ENCODE measurements around the gene NBEA. TPM values are rescaled to one million over a fixed set of nuclear protein-coding genes. Genes with fewer than 3 reads are reported as not detected.

NBEA gene
- total and polyA plus RNA-seq, 2 experiments from 2014 or later, result 2.6 to 12.3 TPM

GRCh38 chr13:35484384-35484783 lies 542.3 kb downstream of the NBEA start:
- Histone ChIP-seq H3K4me1 (ENCODE audit: insufficient read depth) (peaks cover 7% of the 10 kb centered on the region), H3K4me3 (no peak overlapping the region), H3K36me3 (replicated peaks; ENCODE audit: insufficient read depth, low read depth) (no peaks in the 10 kb centered on the region), H3K9me3 (ENCODE audit: low read depth) (no peaks in the 10 kb centered on the region), H3K9me2 (replicated peaks; ENCODE audit: insufficient read depth) (no peaks in the 10 kb centered on the region), H3K27me3 (peaks cover 15% of the 10 kb centered on the region), H4K20me1 (ENCODE audit: insufficient read depth, poor library complexity, severe bottlenecking) (no peaks in the 10 kb centered on the region), H3K79me2 (peaks cover 37% of the 10 kb centered on the region), H3K27ac (no peak overlapping the region), H3K4me2 (peak overlapping the region; percentile 39), H2AFZ (no peak overlapping the region)
- WGBS (ENCODE audit: low lambda C conversion rate, missing lambda C conversion rate), result 71% methylated on average over 2 of the region's 2 CpGs
- no peak for TF ChIP-seq EZH2 (IDR thresholded peaks at IDR 0.05; ENCODE audit: borderline replicate concordance)
- no peak for TF ChIP-seq CTCF (IDR thresholded peaks at IDR 0.05; ENCODE audit: poor library complexity)
- TF ChIP-seq EZH2phosphoT487 (IDR thresholded peaks at IDR 0.05; ENCODE audit: low read depth, severe bottlenecking, unreplicated experiment), result no peak
- no peak for DNase-seq (ENCODE audit: low spot score)

GRCh38 chr13:35485424-35485823 lies 543.4 kb downstream of the NBEA start:
- no peaks in the 10 kb centered on the region for H4K20me1 ChIP-seq (ENCODE audit: insufficient read depth, poor library complexity, severe bottlenecking)
- no peak overlapping the region for H2AFZ ChIP-seq
- H3K27ac ChIP-seq, result no peak overlapping the region
- no peak for TF ChIP-seq EZH2phosphoT487 (IDR thresholded peaks at IDR 0.05; ENCODE audit: low read depth, severe bottlenecking, unreplicated experiment)
- TF ChIP-seq EZH2 (IDR thresholded peaks at IDR 0.05; ENCODE audit: borderline replicate concordance), result no peak
- TF ChIP-seq CTCF (IDR thresholded peaks at IDR 0.05; ENCODE audit: poor library complexity), result no peak
- peaks cover 30% of the 10 kb centered on the region for H3K79me2 ChIP-seq
- WGBS (ENCODE audit: low lambda C conversion rate, missing lambda C conversion rate), result 87% methylated on average over 3 of the region's 3 CpGs
- no peaks in the 10 kb centered on the region for H3K36me3 ChIP-seq (replicated peaks; ENCODE audit: insufficient read depth, low read depth)
- peaks cover 6% of the 10 kb centered on the region for H3K27me3 ChIP-seq
- H3K4me3 ChIP-seq, result no peak overlapping the region
- H3K9me2 ChIP-seq (replicated peaks; ENCODE audit: insufficient read depth), result no peaks in the 10 kb centered on the region
- H3K9me3 ChIP-seq (ENCODE audit: low read depth), result no peaks in the 10 kb centered on the region
- DNase-seq (ENCODE audit: low spot score), result no peak
- peaks cover 7% of the 10 kb centered on the region for H3K4me1 ChIP-seq (ENCODE audit: insufficient read depth)
- H3K4me2 ChIP-seq, result no peak overlapping the region

- Histone ChIP-seq H3K27me3 (no peaks in the 10 kb centered on the region), H3K9me2 (replicated peaks; ENCODE audit: insufficient read depth) (no peaks in the 10 kb centered on the region), H3K36me3 (replicated peaks; ENCODE audit: insufficient read depth, low read depth) (no peaks in the 10 kb centered on the region), H2AFZ (no peak overlapping the region), H3K4me1 (ENCODE audit: insufficient read depth) (peaks cover 7% of the 10 kb centered on the region), H3K9me3 (ENCODE audit: low read depth) (no peaks in the 10 kb centered on the region), H3K4me2 (peak overlapping the region; percentile 13), H3K27ac (no peak overlapping the region), H3K4me3 (no peak overlapping the region), H4K20me1 (ENCODE audit: insufficient read depth, poor library complexity, severe bottlenecking) (no peaks in the 10 kb centered on the region), H3K79me2 (peaks cover 16% of the 10 kb centered on the region)
- DNase-seq (ENCODE audit: low spot score), result no peak
- WGBS (ENCODE audit: low lambda C conversion rate, missing lambda C conversion rate), result 57% methylated on average over 4 of the region's 4 CpGs
- no peak for TF ChIP-seq CTCF (IDR thresholded peaks at IDR 0.05; ENCODE audit: poor library complexity)
- TF ChIP-seq EZH2phosphoT487 (IDR thresholded peaks at IDR 0.05; ENCODE audit: low read depth, severe bottlenecking, unreplicated experiment), result no peak
- no peak for TF ChIP-seq EZH2 (IDR thresholded peaks at IDR 0.05; ENCODE audit: borderline replicate concordance)
These were observed 547.0 kb downstream of the NBEA start for GRCh38 chr13:35489050-35489449.

GRCh38 chr13:35496006-35496405 lies 553.9 kb downstream of the NBEA start:
- Histone ChIP-seq H3K4me1 (ENCODE audit: insufficient read depth) (no peaks in the 10 kb centered on the region), H3K4me2 (no peak overlapping the region), H3K27me3 (no peaks in the 10 kb centered on the region), H3K9me3 (ENCODE audit: low read depth) (no peaks in the 10 kb centered on the region), H3K4me3 (no peak overlapping the region), H3K36me3 (replicated peaks; ENCODE audit: insufficient read depth, low read depth) (no peaks in the 10 kb centered on the region), H3K27ac (no peak overlapping the region), H2AFZ (no peak overlapping the region), H4K20me1 (ENCODE audit: insufficient read depth, poor library complexity, severe bottlenecking) (no peaks in the 10 kb centered on the region), H3K79me2 (no peaks in the 10 kb centered on the region), H3K9me2 (replicated peaks; ENCODE audit: insufficient read depth) (no peaks in the 10 kb centered on the region)
- 91% methylated on average over 1 of the region's 1 CpG for WGBS (ENCODE audit: low lambda C conversion rate, missing lambda C conversion rate)
- no peak for DNase-seq (ENCODE audit: low spot score)
- TF ChIP-seq CTCF (IDR thresholded peaks at IDR 0.05; ENCODE audit: poor library complexity) (no peak), EZH2 (IDR thresholded peaks at IDR 0.05; ENCODE audit: borderline replicate concordance) (no peak), EZH2phosphoT487 (IDR thresholded peaks at IDR 0.05; ENCODE audit: low read depth, severe bottlenecking, unreplicated experiment) (no peak)

Data from hepatocyte (in vitro differentiated cells).